GM12801 (cell line): ENCODE data around the gene ADAMTS8.

Source experiments
- CTCF ChIP-seq: IDR thresholded peaks from one replicate; pipeline ENCODE4 v1.5.1; 2011; ENCODE audit warnings: control low read depth; ENCODE audit not compliant: insufficient read length; ENCODE audit errors: extremely low read depth

Gene ADAMTS8

DNA sequence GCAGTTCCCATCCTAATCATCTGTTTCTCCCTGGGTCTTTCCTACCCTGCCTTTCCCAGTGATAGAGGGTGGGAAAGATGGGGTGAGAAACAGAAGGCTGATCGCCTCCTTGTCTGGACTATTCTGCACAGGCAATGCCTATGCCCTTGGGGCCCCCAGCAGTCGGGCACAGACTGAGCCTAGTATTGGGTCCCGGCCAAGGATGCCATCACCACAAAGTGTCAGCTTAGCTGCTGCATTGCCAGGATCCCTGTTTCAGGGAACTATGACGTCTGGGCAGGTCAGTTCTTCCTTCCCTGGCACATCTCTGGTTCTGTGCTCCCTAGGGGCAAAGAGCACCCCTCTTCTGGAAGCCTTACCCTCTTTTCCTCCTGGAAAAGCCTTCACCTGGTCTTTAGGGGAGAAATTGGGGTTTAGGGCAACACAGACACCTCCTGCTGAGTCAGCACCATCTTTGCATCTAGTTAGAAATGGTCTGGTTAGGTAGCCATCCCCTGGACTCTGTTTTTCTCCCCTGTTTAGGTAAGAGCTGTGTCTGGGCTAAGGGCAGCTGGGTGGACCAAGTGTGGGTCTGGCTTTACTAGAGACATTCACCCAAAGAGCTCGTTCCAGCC is 2.1 kb downstream of the ADAMTS8 start:
- no peak for TF ChIP-seq CTCF

DNA sequence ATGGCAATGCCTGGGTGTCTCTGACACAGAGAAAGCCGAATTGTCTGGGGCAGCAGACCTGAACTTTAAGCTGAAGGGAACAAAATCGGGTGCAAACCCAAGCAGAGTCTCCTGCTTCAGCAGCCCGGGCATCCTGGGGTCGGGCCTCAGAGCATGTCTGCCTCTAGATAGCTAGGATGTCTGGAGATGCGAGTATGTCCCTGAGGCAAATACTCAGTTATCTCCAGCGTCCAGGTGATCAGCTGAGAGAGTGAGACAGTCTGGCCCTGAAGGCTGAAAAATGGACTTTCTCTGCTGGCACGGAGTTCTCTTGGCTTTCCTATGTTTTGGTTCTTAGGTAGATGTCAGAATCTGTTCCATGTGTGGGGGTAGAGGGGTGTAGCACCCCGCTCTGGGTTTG is 3.3 kb downstream of the ADAMTS8 start:
- TF ChIP-seq CTCF: no peak

GRCh38 chr11:130424613-130425140 is 3.7 kb downstream of the ADAMTS8 start:
- no peak for TF ChIP-seq CTCF

DNA sequence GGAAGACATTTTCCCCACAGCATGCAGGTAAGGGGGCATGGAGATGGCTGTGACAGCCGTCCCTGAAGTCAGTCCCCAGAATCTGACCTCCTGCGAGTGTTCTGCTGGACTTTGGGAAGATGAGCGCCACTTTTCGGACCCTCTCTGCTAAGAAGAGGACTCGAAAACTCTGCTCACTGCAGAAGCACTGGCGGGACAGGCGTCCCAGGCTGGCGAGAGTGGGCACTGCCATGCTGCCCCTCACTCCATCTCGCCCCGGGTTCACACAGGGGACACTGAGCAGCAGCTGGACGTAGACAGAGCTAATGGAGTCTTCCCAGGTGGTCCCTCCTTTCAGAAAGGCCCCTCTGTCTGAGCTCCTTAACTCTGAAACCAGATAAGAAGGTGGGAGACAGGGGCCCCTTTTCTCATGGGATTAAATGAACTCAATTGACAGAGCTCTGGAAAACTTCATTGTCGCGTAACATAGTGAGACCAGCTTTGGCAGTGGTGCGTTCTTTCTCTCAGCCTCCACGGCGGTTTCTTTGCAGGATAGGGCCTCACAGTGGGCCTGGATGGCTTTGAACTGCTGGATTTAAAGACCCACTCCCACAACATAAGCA is 4.8 kb downstream of the ADAMTS8 start:
- TF ChIP-seq CTCF: no peak

- TF ChIP-seq CTCF: no peak
Observed at GRCh38 chr11:130422251-130422995, 6.0 kb downstream of the ADAMTS8 start.

DNA sequence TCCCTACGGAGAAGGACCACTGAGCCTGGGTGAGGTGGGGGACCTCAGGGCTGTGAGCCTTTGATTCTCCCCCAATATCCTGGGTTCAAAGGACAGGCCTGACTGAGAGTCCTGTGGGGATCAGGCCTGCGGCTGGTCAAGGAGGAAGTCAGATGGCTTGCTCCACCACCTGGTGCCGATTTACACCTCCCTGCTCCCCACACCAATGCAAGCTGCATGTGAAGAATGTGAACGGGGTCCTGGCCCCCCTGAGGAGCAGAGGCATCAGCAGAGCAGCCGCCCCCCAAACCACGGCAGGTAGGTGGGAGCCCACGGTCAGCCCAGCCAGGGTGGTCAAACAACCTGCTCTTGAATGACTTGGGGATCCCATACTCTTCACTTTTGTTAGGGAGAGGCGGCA is 6.7 kb downstream of the ADAMTS8 start:
- no peak for TF ChIP-seq CTCF

DNA sequence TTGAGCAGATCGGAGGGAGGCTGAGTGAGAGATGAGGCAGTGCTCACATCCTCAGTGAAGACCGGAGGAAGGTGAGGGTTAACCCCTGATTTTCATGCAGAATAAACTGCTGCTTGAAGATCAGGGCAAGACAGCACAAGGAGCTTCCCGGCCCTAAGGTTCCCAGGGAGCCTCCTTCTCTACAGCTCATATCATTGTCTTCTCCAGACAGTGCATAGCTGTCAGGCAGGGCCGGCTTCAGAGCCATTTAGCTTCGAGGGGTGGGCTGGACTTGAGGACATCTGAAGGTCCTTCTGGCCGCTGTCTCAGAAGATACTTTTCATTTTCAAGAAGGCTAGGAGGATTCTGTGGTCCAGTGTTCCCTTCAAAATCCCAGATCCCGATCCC is 7.2 kb downstream of the ADAMTS8 start:
- TF ChIP-seq CTCF: no peak
